SK-N-SH treated with all-trans-retinoic acid at 6 μM for 48 hours (cell line): ENCODE results near the gene TLE1.

ENCODE experiments used
- ATAC-seq: fragments of 200-7000 bp; cut with Tn5 transposase; 3 replicates; pipeline ENCODE4 v1.9.1; 2020; ENCODE audit warnings: mild to moderate bottlenecking, moderate library complexity
- ARNTL ChIP-seq: fragments of 450-650 bp; formaldehyde crosslinking; IDR thresholded peaks from 2 replicates; pipeline ENCODE4 v1.5.0; 2020; ENCODE audit warnings: low read depth, mild to moderate bottlenecking, moderate library complexity, borderline replicate concordance
- BACH2 ChIP-seq: fragments of 250-450 bp; sonication (Bioruptor Pico); IDR thresholded peaks from 2 replicates; pipeline ENCODE4 v1.9.0; 2021; ENCODE audit warnings: mild to moderate bottlenecking, borderline replicate concordance
- CREB5 ChIP-seq: fragments of 250-450 bp; sonication (Bioruptor Pico); IDR thresholded peaks from 2 replicates; pipeline ENCODE4 v1.5.1; 2020; ENCODE audit warnings: low read depth, mild to moderate bottlenecking, moderate library complexity
- CSDC2 ChIP-seq: fragments of 250-450 bp; sonication (Bioruptor Pico); IDR thresholded peaks from 2 replicates; pipeline ENCODE4 v1.5.0; 2020; ENCODE audit warnings: mild to moderate bottlenecking, moderate library complexity
- ESRRG ChIP-seq: fragments of 250-450 bp; sonication (Bioruptor Pico); IDR thresholded peaks from 2 replicates; pipeline ENCODE4 v1.6.1; 2021; ENCODE audit warnings: mild to moderate bottlenecking
- GLIS3 ChIP-seq: fragments of 250-450 bp; sonication (Bioruptor Pico); IDR thresholded peaks from 2 replicates; pipeline ENCODE4 v1.5.0; 2020; ENCODE audit warnings: mild to moderate bottlenecking, moderate library complexity
- ISL1 ChIP-seq: fragments of 250-450 bp; sonication (Bioruptor Pico); IDR thresholded peaks from 2 replicates; pipeline ENCODE4 v2.1.2; 2022; ENCODE audit warnings: mild to moderate bottlenecking, moderate library complexity
- POU6F1 ChIP-seq: fragments of 250-450 bp; sonication (Bioruptor Pico); IDR thresholded peaks from 2 replicates; pipeline ENCODE4 v1.8.0; 2021; ENCODE audit warnings: low read depth, mild to moderate bottlenecking, moderate library complexity, borderline replicate concordance
- PPARA ChIP-seq: fragments of 250-450 bp; sonication (Bioruptor Pico); IDR thresholded peaks from 2 replicates; pipeline ENCODE4 v1.5.0; 2020; ENCODE audit warnings: mild to moderate bottlenecking, borderline replicate concordance
- RARB ChIP-seq: fragments of 250-450 bp; sonication (Bioruptor Pico); IDR thresholded peaks from 2 replicates; pipeline ENCODE4 v1.8.0; 2021; ENCODE audit warnings: mild to moderate bottlenecking, moderate library complexity
- SNAI2 ChIP-seq: fragments of 250-450 bp; sonication (Bioruptor Pico); IDR thresholded peaks from 2 replicates; pipeline ENCODE4 v1.5.0; 2020; ENCODE audit warnings: mild to moderate bottlenecking, moderate library complexity
- TCF4 ChIP-seq: fragments of 250-450 bp; sonication (Bioruptor Pico); IDR thresholded peaks from 2 replicates; pipeline ENCODE4 v1.8.0; 2021; ENCODE audit warnings: mild to moderate bottlenecking, moderate library complexity, borderline replicate concordance
- TSHZ2 ChIP-seq: fragments of 250-450 bp; sonication (Bioruptor Pico); IDR thresholded peaks from 2 replicates; pipeline ENCODE4 v1.5.0; 2020; ENCODE audit warnings: mild to moderate bottlenecking, moderate library complexity
- ZFP3 ChIP-seq: fragments of 250-450 bp; sonication (Bioruptor Pico); IDR thresholded peaks from 2 replicates; pipeline ENCODE4 v1.5.0; 2020; ENCODE audit warnings: mild to moderate bottlenecking, moderate library complexity
- ZFP30 ChIP-seq: fragments of 450-650 bp; formaldehyde crosslinking; IDR thresholded peaks from 2 replicates; pipeline ENCODE4 v1.5.0; 2022; ENCODE audit warnings: mild to moderate bottlenecking, moderate library complexity
- ZNF565 ChIP-seq: fragments of 450-650 bp; formaldehyde crosslinking; conservative IDR thresholded peaks from 2 replicates; pipeline ENCODE4 v1.5.0; 2020; ENCODE audit warnings: low read depth, mild to moderate bottlenecking, moderate library complexity
- TF ChIP-seq, protein P1 (sequence below): fragments of 250-450 bp; sonication (Bioruptor Pico); IDR thresholded peaks from 2 replicates; pipeline ENCODE4 v1.5.1; 2021; ENCODE audit warnings: mild to moderate bottlenecking, moderate library complexity
- TF ChIP-seq, protein P2 (sequence below): fragments of 250-450 bp; sonication (Bioruptor Pico); IDR thresholded peaks from 2 replicates; pipeline ENCODE4 v1.8.0; 2020; ENCODE audit warnings: mild to moderate bottlenecking, moderate library complexity, borderline replicate concordance

TLE1 gene

GRCh38 chr9:81552581-81552991 is 136.8 kb downstream of the TLE1 start:
- ATAC-seq: no peak

GRCh38 chr9:81550207-81550583 is 139.2 kb downstream of the TLE1 start:
- no peak for ATAC-seq
- TF ChIP-seq ISL1 (no peak), CREB5 (CRISPR knock-in tag) (no peak)

More at GRCh38 chr9:81552581-81552991, 136.8 kb downstream of the TLE1 start:
- TF ChIP-seq ARNTL (no peak), CSDC2 (CRISPR knock-in tag) (no peak), TSHZ2 (no peak), BACH2 (no peak), ESRRG (no peak), GLIS3 (CRISPR knock-in tag) (no peak), POU6F1 (no peak), ZFP3 (CRISPR knock-in tag) (no peak), ZFP30 (no peak), TCF4 (CRISPR knock-in tag) (no peak), ZNF565 (CRISPR knock-in tag) (no peak), CREB5 (CRISPR knock-in tag) (no peak)
- TF ChIP-seq, protein P1, sequence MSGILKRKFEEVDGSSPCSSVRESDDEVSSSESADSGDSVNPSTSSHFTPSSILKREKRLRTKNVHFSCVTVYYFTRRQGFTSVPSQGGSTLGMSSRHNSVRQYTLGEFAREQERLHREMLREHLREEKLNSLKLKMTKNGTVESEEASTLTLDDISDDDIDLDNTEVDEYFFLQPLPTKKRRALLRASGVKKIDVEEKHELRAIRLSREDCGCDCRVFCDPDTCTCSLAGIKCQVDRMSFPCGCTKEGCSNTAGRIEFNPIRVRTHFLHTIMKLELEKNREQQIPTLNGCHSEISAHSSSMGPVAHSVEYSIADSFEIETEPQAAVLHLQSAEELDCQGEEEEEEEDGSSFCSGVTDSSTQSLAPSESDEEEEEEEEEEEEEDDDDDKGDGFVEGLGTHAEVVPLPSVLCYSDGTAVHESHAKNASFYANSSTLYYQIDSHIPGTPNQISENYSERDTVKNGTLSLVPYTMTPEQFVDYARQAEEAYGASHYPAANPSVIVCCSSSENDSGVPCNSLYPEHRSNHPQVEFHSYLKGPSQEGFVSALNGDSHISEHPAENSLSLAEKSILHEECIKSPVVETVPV: no peak
- TF ChIP-seq, protein P2, sequence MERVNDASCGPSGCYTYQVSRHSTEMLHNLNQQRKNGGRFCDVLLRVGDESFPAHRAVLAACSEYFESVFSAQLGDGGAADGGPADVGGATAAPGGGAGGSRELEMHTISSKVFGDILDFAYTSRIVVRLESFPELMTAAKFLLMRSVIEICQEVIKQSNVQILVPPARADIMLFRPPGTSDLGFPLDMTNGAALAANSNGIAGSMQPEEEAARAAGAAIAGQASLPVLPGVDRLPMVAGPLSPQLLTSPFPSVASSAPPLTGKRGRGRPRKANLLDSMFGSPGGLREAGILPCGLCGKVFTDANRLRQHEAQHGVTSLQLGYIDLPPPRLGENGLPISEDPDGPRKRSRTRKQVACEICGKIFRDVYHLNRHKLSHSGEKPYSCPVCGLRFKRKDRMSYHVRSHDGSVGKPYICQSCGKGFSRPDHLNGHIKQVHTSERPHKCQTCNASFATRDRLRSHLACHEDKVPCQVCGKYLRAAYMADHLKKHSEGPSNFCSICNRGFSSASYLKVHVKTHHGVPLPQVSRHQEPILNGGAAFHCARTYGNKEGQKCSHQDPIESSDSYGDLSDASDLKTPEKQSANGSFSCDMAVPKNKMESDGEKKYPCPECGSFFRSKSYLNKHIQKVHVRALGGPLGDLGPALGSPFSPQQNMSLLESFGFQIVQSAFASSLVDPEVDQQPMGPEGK (CRISPR knock-in tag): no peak

DNA sequence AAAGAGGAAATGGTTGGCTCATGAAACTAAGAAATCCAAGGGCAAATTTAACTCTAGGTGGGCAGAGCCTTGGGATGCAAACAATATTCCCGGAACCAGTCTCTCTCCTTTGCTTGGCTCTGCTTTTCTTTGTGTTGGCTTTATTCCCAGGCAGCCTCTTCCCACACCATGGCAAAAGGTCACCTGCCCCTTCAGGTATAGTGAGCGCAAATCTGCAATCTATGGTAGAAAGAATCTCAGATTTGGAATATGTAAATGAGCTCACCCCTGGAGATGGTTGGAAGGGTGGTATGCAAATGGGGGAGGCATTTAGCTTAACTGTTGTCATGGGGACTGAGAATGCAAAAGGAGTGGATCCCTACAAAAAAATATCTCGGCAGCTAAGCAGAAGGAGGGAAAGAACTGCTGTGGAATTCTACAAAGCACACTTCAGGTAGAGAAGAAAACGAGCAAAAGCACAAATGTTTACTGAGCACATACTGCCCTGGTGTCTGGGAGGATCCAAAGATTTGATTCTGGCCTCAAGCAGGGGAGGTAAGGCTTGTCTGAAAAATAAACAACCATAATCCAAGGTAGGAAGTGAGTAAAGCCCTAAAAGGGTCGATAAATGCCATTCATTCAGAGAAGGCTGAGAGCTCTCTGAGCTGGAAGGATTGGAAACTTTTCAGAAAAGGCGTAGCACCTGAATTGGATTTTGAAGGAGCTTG is 139.7 kb downstream of the TLE1 start:
- ATAC-seq: no peak
- no peak for TF ChIP-seq PPARA (CRISPR knock-in tag)
- TF ChIP-seq ZFP30: no peak
- TF ChIP-seq TCF4 (CRISPR knock-in tag): no peak
- TF ChIP-seq RARB (CRISPR knock-in tag): no peak
- TF ChIP-seq SNAI2 (CRISPR knock-in tag): no peak
- no peak for TF ChIP-seq ESRRG
- no peak for TF ChIP-seq ZFP3 (CRISPR knock-in tag)
- TF ChIP-seq, protein P1: no peak
- TF ChIP-seq ISL1: no peak
- TF ChIP-seq POU6F1: no peak
- TF ChIP-seq ZNF565 (CRISPR knock-in tag): no peak
- no peak for TF ChIP-seq ARNTL
